BLaER1 treated with 17β-estradiol and CSF1 and Interleukin-3, amounts not matched to agents 10 nM and 100 nM (cell line): ENCODE results near the gene LGMN.
"Not testable (repeated sequence)": the region's sequence is repeated elsewhere in the genome, so short reads cannot be mapped to it uniquely, and the experiment has no call there.

Source experiments
- H3K27ac ChIP-seq, 11 experiments: shearing (Covaris generic); formaldehyde crosslinking; 2 replicates each; pipeline ENCODE4 v1.8.1; 2022
- H3K27me3 ChIP-seq, 11 experiments: shearing (Covaris generic); formaldehyde crosslinking; 2 replicates each; pipeline ENCODE4 v1.8.1; 2022
- H3K36me3 ChIP-seq, 11 experiments: shearing (Covaris generic); formaldehyde crosslinking; 2 replicates each; pipeline ENCODE4 v1.8.1; 2022
- H3K4me1 ChIP-seq, 10 experiments: shearing (Covaris generic); formaldehyde crosslinking; 2 replicates each; pipeline ENCODE4 v1.8.1; 2022
- H3K4me2 ChIP-seq, 11 experiments: shearing (Covaris generic); formaldehyde crosslinking; 2 replicates each; pipeline ENCODE4 v1.8.1; 2022
- H3K4me3 ChIP-seq, 10 experiments: shearing (Covaris generic); formaldehyde crosslinking; 2 replicates each; pipeline ENCODE4 v1.8.1; 2022
- H3K9ac ChIP-seq, 11 experiments: shearing (Covaris generic); formaldehyde crosslinking; 2 replicates each; pipeline ENCODE4 v1.8.1; 2022
- H3K9me3 ChIP-seq, 11 experiments: shearing (Covaris generic); formaldehyde crosslinking; replicated peaks in 1 of 11; 2 replicates each; pipeline ENCODE4 v1.8.1; 2022
- H4K20me1 ChIP-seq, 11 experiments: shearing (Covaris generic); formaldehyde crosslinking; 2 replicates each; pipeline ENCODE4 v1.8.1; 2022
- Cebpa-rat ChIP-seq, 11 experiments: shearing (Covaris generic); IDR thresholded peaks; 2 replicates each; pipeline ENCODE4 v1.8.1; 2022

Gene LGMN

GRCh38 chr14:92770484-92770883 lies 22.1 kb upstream of the LGMN start:
- Histone ChIP-seq H3K9me3 (no peaks in the 10 kb centered on the region), H3K4me3 (no peak overlapping the region), H3K9ac (peak overlapping the region in 3 of 11 experiments; percentile 77 to 88 (median 87); a peak in 6 of 22 replicates), H3K27ac (peak overlapping the region in 4 of 11 experiments; percentile 68 to 99 (median 94); a peak in 8 of 22 replicates), H3K4me1 (peaks cover 26 to 100% (median 31%) of the 10 kb centered on the region in 10 experiments), H3K4me2 (peak overlapping the region in 3 of 11 experiments; percentile 72 to 94 (median 83); a peak in 6 of 22 replicates), H4K20me1 (no peaks in the 10 kb centered on the region), H3K36me3 (no peaks in the 10 kb centered on the region), H3K27me3 (no peaks in the 10 kb centered on the region)
- no peak for TF ChIP-seq Cebpa-rat (IDR thresholded peaks at IDR 0.05)

DNA sequence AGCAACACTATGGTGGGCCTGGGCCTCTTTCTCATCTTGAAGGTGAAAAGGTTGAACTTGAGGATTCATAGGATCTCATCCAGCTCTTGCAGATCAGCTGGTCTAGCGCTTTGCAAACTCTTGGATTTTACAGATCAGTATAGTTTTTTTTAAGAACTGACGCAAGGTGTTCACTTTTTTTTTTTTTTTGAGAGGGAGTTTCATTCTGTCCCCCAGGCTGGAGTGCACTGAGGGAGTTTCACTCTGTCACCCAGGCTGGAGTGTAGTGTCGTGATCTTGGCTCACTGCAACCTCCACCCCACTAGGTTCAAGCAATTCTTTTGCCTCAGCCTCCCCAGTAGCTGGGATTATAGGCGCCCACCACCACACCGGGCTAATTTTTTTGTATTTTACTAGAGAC lies 20.4 kb upstream of the LGMN start:
- peak overlapping the region; percentile 6 to 94 (median 40); a peak in 19 of 22 replicates for H3K4me2 ChIP-seq
- H3K27ac ChIP-seq = peak overlapping the region in 4 of 11 experiments; percentile 37 to 99 (median 94); a peak in 7 of 22 replicates
- peaks cover 12 to 99% (median 27%) of the 10 kb centered on the region in 10 experiments for H3K4me1 ChIP-seq
- no peaks in the 10 kb centered on the region for H3K27me3 ChIP-seq
- H4K20me1 ChIP-seq = no peaks in the 10 kb centered on the region
- no peak overlapping the region; a peak in 1 of 20 replicates for H3K4me3 ChIP-seq
- no peaks in the 10 kb centered on the region for H3K36me3 ChIP-seq
- no peak for TF ChIP-seq Cebpa-rat (IDR thresholded peaks at IDR 0.05)
- H3K9me3 ChIP-seq = no peaks in the 10 kb centered on the region
- H3K9ac ChIP-seq = peak overlapping the region in 3 of 11 experiments; percentile 52 to 88 (median 87); a peak in 7 of 22 replicates

DNA sequence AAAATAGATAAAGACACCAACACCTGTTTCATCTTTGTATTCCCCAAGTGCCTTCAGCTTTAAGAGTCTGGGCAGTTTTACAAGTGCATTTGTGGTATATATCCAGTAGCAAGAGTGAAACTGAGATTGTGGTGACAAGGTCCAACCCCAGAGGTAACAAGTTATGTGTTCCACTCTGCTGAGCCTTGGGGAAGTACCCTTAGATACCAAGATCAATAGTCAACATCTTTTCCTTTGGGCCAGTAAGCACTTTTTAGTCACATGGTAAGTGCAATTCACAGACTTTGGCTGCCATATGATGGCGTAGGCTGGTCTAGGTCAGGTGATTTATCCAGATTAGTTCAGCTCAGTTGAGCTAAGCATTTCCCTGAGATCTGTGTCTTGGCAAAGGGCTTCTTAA lies 19.8 kb upstream of the LGMN start:
- not testable (repeated sequence) for H3K4me3 ChIP-seq

DNA sequence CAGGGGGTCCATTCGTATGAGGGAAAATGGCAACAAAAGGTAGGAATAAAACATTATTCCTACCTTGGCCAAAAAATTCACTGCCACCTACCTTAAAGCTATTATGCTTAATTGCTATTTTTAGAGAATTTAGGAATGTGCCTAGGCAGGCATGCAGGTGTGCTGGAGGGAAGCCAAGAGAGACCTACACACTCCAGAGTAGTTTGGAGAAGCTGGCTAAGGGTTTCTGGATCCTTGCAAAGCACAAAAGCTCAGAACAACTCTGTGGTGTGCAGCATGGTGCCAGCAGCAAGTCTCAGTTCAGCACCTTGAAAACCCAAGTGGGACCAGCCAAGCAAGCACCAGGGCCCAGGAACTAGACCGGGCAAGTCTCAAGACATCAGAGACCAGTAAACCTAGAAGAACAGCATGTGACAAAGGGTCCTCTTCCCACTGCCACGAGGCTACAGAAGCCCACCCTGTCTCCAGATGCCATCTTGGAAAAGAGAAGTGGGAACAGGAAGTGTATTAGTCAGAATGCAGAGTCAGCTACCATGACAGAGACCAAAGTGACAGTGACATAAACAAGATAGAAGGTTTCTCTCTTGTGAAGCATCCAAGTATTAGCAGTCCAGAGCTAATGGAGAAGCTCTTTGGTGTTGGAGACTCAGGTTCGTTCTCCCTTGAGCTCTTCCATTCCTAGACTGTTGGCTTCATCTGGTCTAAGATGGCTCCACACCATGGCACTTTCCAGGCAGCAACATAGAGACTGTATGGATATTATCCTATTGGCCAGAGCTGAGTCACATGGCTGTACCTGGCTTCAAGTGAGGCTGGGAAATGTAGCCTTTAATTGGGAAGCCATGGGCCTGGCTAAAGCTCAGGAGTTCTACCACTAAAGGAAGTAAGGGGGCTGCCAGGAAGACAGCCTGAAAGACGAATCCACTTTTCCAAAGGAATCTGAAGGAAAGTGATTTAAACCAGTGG lies 15.5 kb upstream of the LGMN start:
- H3K4me2 ChIP-seq = peak overlapping the region; percentile 5 to 94 (median 56); a peak in 18 of 22 replicates
- H3K27me3 ChIP-seq, H4K20me1 ChIP-seq: not testable (repeated sequence)

More for the DNA sequence above, 19.8 kb upstream of the LGMN start:
- Histone ChIP-seq H3K4me1 (peaks cover 12 to 99% (median 30%) of the 10 kb centered on the region in 10 experiments), H3K4me2 (peak overlapping the region; percentile 6 to 94 (median 40); a peak in 19 of 22 replicates), H3K9ac (peak overlapping the region in 3 of 11 experiments; percentile 52 to 88 (median 87); a peak in 7 of 22 replicates), H3K27ac (peak overlapping the region in 4 of 11 experiments; percentile 37 to 99 (median 94); a peak in 6 of 22 replicates)
- not testable (repeated sequence) for H3K36me3 ChIP-seq, H4K20me1 ChIP-seq, H3K9me3 ChIP-seq, H3K27me3 ChIP-seq

DNA sequence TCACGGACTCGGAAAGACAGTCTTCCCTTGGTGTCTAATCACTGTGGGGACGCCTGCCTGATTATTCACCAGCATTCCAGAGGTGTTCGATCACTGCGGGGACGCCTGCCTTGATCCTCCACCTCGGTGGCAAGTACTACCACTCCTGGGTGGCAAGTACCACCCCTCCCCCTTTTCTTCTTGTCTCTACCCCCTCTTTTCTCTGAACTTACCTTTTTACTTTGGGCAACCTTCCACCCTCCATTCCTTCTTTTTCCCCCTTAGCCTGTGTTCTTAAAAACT lies 12.0 kb upstream of the LGMN start:
- 0 out of 22 replicates have a peak, but pooled peaks cover 0 to 4% (median 0%) of the 10 kb centered on the region in 11 experiments for H3K36me3 ChIP-seq
- H4K20me1 ChIP-seq = no peaks in the 10 kb centered on the region
- TF ChIP-seq Cebpa-rat (IDR thresholded peaks at IDR 0.05) = no peak
- no peaks in the 10 kb centered on the region for H3K27me3 ChIP-seq
- H3K4me3 ChIP-seq = no peak overlapping the region
- H3K4me1 ChIP-seq = peaks cover 17 to 87% (median 34%) of the 10 kb centered on the region in 10 experiments
- H3K9ac ChIP-seq = no peak overlapping the region
- H3K27ac ChIP-seq = no peak overlapping the region
- H3K4me2 ChIP-seq = peak overlapping the region in 9 of 11 experiments; percentile 12 to 66 (median 49); a peak in 10 of 22 replicates
- peaks cover 5 to 48% (median 14%) of the 10 kb centered on the region in 11 experiments; a peak in 15 of 22 replicates for H3K9me3 ChIP-seq

More for the DNA sequence above, 15.5 kb upstream of the LGMN start:
- Histone ChIP-seq H3K9me3 (peaks cover 0 to 15% (median 5%) of the 10 kb centered on the region in 11 experiments; a peak in 11 of 22 replicates), H3K9ac (peak overlapping the region in 3 of 11 experiments; percentile 49 to 72 (median 65); a peak in 6 of 22 replicates), H3K4me1 (peaks cover 29 to 92% (median 45%) of the 10 kb centered on the region in 10 experiments), H3K27ac (peak overlapping the region in 8 of 11 experiments; percentile 40 to 88 (median 71); a peak in 17 of 22 replicates)
- H3K4me3 ChIP-seq, H3K36me3 ChIP-seq: not testable (repeated sequence)

DNA sequence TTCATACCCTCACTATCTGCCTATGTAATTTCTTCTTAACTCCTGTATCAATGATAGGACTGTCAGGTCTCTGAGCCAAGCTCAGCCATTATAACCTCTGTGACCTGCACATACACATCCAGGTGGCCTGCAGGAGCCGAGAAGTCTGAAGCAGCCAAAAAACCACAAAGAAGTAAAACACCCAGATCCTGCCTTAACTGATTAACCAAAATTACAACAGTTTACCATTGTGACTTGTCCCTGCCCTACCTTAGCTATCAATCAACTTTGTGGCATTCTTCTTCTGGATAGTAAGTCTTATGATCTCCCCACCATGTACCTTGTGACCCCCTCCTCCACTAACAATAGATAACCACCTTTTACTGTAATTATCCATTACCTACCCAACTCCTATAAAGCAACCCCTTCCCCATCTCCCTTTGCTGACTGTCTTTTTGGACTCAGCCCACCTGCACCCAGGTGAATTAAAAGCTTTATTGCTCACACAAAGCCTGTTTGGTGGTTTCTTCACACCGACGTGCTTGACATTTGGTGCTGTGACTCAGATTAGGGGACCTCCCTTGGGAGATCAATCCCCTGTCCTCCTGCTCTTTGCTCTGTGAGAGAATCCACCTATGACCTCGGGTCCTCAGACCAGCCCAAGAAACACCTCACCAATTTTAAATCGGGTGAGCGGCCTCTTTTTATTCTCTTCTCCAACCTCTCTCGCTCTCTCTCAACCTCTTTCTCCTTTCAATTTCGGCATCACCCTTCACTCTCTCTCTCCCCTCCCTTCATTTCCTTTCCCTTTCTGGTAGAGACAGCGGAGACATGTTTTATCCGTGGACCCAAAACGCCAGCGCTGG lies 11.5 kb upstream of the LGMN start:
- Histone ChIP-seq H3K4me3 (no peak overlapping the region), H3K27ac (peak overlapping the region in 9 of 11 experiments; percentile 20 to 96 (median 32); a peak in 9 of 22 replicates), H3K27me3 (no peaks in the 10 kb centered on the region)

DNA sequence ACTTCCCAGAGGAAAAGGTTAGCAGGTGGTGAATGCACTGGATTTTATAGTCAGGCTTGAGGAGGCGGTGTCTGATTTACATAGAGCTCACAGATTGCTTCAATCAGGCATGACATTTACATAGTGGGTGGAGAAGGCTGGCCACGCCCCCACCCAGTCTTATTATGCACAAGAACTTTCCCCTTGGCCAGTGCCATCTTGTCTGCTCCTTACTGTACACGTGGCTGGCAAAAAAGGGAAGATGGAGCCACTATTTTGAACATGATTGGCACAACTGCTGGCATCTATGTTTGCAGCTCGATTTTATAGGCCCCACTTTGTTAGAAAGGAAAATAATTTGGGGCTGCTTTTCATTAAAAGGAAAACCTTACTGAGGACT lies 10.9 kb upstream of the LGMN start:
- Histone ChIP-seq H3K9ac (no peak overlapping the region), H3K27ac (peak overlapping the region in 8 of 11 experiments; percentile 20 to 96 (median 35); a peak in 9 of 22 replicates), H3K4me1 (peaks cover 17 to 87% (median 26%) of the 10 kb centered on the region in 10 experiments), H3K4me3 (no peak overlapping the region), H4K20me1 (no peaks in the 10 kb centered on the region), H3K27me3 (no peaks in the 10 kb centered on the region), H3K36me3 (0 out of 22 replicates have a peak, but pooled peaks cover 0 to 4% (median 0%) of the 10 kb centered on the region in 11 experiments), H3K9me3 (peaks cover 5 to 51% (median 14%) of the 10 kb centered on the region in 11 experiments; a peak in 15 of 22 replicates), H3K4me2 (peak overlapping the region; percentile 12 to 66 (median 49); a peak in 14 of 22 replicates)
- no peak for TF ChIP-seq Cebpa-rat (IDR thresholded peaks at IDR 0.05)

More for the DNA sequence above, 11.5 kb upstream of the LGMN start:
- TF ChIP-seq Cebpa-rat (IDR thresholded peaks at IDR 0.05) = no peak
- Histone ChIP-seq H3K4me1 (peaks cover 17 to 87% (median 32%) of the 10 kb centered on the region in 10 experiments), H3K9me3 (peaks cover 5 to 50% (median 14%) of the 10 kb centered on the region in 11 experiments; a peak in 15 of 22 replicates), H3K4me2 (peak overlapping the region; percentile 12 to 66 (median 49); a peak in 18 of 22 replicates), H3K36me3 (0 out of 22 replicates have a peak, but pooled peaks cover 0 to 4% (median 0%) of the 10 kb centered on the region in 11 experiments), H4K20me1 (no peaks in the 10 kb centered on the region), H3K9ac (no peak overlapping the region)

DNA sequence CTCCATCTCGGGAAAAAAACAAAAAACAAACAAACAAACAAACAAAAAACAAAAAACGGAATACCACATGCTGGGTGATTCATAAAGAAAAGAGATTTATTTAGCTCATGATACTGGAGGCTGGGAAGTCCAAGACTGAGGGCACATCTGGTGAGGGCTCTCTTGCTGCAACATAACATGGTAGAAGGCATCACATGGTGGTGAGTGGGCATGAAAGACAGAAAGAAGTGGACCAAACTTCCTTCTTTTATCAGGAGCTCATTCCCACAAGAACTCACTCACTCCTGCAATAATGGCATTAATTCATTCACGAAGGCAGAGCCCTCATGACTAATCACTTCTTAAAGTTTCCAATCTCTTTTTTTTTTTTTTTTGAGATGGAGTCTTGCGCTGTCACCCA lies 8.0 kb upstream of the LGMN start:
- Histone ChIP-seq H3K36me3 (0 out of 22 replicates have a peak, but pooled peaks cover 0 to 4% (median 0%) of the 10 kb centered on the region in 11 experiments), H3K27ac (peak overlapping the region in 3 of 11 experiments; percentile 33 to 96 (median 53); a peak in 5 of 22 replicates), H4K20me1 (no peaks in the 10 kb centered on the region), H3K4me2 (peak overlapping the region in 2 of 11 experiments; percentile 20 to 24; a peak in 2 of 22 replicates), H3K9me3 (peaks cover 5 to 58% (median 26%) of the 10 kb centered on the region in 11 experiments; a peak in 17 of 22 replicates), H3K4me1 (peaks cover 37 to 88% (median 44%) of the 10 kb centered on the region in 10 experiments), H3K27me3 (no peaks in the 10 kb centered on the region), H3K4me3 (no peak overlapping the region), H3K9ac (no peak overlapping the region; a peak in 1 of 22 replicates)
- TF ChIP-seq Cebpa-rat (IDR thresholded peaks at IDR 0.05) = no peak
